Measurements from ENCODE around the gene OSBPL7.
A peak's percentile ranks its signal among the peaks of the same experiment; 100 is the strongest.

The OSBPL7 gene

GRCh38 chr17:47821424-47822391 is at the start of gene OSBPL7:
OSBPL7 (minus strand) TSS chr17:47821794; CDS start chr17:47820278, 1,516 bp downstream.
- peak; percentile 58 for FAIRE-seq
- peak; percentile 98 for DNase-seq (ENCODE audit: insufficient read length, low spot score)
- TF ChIP-seq POLR2A (IDR thresholded peaks at IDR 0.05; ENCODE audit: low read depth, low read length) = peak; percentile 92

DNA sequence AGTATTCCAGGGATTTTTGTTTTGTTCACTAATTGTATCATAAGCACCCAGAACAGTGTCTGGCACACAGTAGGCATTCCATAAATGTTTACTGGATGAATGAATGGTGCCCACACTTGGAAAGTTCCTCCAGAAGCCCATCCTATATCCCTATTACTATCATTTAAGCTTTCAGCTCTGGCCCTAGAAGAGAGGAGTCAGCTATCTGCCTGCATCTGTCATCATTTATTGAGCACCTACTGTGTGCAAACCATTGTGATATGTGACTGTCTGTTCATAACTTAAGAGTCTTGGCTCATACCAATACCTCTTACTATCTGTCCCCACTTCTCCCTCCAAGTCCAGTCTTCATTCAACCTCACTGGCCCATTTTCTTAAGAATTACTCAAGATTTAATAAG is 49.5 kb upstream of the OSBPL7 start:
- FAIRE-seq (no peak), DNase-seq (ENCODE audit: insufficient read length, low spot score) (no peak)
- TF ChIP-seq POLR2A (IDR thresholded peaks at IDR 0.05; ENCODE audit: low read depth, low read length) = no peak

- DNase-seq (ENCODE audit: insufficient read length, low spot score) (no peak), FAIRE-seq (no peak)
Measured at GRCh38 chr17:47870056-47870455, 48.5 kb upstream of the OSBPL7 start.

GRCh38 chr17:47869114-47869513 is 47.5 kb upstream of the OSBPL7 start:
- no peak for TF ChIP-seq POLR2A (IDR thresholded peaks at IDR 0.05; ENCODE audit: low read depth, low read length)
- FAIRE-seq (no peak), DNase-seq (ENCODE audit: insufficient read length, low spot score) (no peak)

More at GRCh38 chr17:47870056-47870455, 48.5 kb upstream of the OSBPL7 start:
- TF ChIP-seq POLR2A (IDR thresholded peaks at IDR 0.05; ENCODE audit: low read depth, low read length) = no peak

DNA sequence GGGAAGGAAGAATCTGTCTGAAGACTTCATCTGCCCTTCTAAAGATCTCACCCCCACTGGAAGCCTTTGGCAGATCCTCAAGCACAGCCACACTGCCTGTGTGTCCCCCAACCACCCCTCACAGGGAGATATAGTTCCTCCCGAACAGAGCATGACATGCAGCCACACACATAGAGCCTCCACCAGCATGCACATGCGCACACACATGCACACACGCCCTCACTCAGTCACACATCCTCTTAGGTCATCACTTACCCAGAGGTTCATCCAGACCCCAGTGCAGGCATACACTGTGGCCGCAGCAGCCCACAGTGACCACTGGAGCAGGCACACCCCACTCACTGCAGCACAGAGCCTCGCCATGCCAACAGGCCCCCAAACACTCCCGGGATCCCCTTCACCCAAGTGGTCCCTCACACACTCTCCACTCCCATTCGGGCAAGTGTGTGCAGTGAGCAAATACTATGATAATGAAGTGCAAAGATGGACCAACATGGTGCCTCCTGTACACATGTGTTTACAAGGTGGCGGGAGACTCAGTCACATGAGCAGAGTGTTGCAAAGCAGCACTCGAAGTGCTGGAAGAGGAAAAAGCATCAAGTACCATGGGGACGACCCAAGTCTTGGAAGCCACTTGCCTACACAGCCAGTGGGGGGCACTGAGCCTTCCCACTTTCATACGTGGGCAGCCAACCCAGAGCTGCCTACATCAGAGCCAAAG is 46.4 kb upstream of the OSBPL7 start:
- no peak for TF ChIP-seq POLR2A (IDR thresholded peaks at IDR 0.05; ENCODE audit: low read depth, low read length)
- DNase-seq (ENCODE audit: insufficient read length, low spot score) (no peak), FAIRE-seq (no peak)

DNA sequence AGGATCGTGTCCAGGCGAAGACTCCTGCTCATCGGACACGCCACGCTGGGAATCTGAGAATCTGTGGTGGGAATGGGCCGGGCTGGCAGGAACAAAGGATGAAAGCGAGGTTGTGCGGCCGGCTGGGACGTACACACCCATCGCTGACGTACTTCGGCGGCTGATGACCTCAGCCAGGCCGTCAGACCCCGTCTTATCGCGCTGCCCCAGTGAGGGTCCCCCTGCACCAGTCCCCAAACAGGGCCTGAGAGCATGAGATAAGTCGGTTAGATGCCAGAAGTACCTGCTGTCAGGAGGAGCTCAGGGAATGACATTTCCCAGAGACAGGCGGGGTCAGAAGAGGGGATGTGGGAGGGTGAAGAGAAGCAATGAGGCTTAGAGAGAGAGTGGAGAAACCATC is 45.3 kb upstream of the OSBPL7 start:
- no peak for DNase-seq (ENCODE audit: insufficient read length, low spot score)
- no peak for TF ChIP-seq POLR2A (IDR thresholded peaks at IDR 0.05; ENCODE audit: low read depth, low read length)
- no peak for FAIRE-seq

DNA sequence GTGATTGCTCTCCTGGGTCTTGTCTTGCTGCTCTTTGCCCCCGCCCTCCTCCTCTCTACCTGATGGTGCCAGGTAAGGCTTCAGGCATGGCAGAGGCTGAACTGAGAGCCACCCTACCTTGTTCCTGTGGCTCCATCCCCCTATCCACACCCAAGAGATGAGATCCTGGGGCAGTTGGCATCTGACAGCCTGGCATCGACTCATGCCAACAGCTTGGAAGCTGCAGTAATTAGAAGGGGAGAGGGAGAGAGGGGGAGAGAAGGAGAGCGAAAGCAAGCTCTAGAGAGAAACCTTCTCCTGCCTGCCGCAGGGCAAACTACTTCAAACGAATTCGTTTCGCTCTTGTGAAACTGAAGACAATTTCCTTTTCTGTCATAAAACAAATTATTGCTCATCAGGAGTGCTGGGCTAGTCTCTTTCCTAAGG is 43.2 kb upstream of the OSBPL7 start:
- DNase-seq (ENCODE audit: insufficient read length, low spot score) (no peak), FAIRE-seq (no peak)
- no peak for TF ChIP-seq POLR2A (IDR thresholded peaks at IDR 0.05; ENCODE audit: low read depth, low read length)

- no peak for TF ChIP-seq POLR2A (IDR thresholded peaks at IDR 0.05; ENCODE audit: low read depth, low read length)
- peak; percentile 80 for FAIRE-seq
- DNase-seq (ENCODE audit: insufficient read length, low spot score) = peak; percentile 96
Measured at GRCh38 chr17:47862621-47863440, 41.2 kb upstream of the OSBPL7 start.

GRCh38 chr17:47860386-47860785 is 38.8 kb upstream of the OSBPL7 start:
- DNase-seq (ENCODE audit: insufficient read length, low spot score) (no peak), FAIRE-seq (no peak)
- no peak for TF ChIP-seq POLR2A (IDR thresholded peaks at IDR 0.05; ENCODE audit: low read depth, low read length)

DNA sequence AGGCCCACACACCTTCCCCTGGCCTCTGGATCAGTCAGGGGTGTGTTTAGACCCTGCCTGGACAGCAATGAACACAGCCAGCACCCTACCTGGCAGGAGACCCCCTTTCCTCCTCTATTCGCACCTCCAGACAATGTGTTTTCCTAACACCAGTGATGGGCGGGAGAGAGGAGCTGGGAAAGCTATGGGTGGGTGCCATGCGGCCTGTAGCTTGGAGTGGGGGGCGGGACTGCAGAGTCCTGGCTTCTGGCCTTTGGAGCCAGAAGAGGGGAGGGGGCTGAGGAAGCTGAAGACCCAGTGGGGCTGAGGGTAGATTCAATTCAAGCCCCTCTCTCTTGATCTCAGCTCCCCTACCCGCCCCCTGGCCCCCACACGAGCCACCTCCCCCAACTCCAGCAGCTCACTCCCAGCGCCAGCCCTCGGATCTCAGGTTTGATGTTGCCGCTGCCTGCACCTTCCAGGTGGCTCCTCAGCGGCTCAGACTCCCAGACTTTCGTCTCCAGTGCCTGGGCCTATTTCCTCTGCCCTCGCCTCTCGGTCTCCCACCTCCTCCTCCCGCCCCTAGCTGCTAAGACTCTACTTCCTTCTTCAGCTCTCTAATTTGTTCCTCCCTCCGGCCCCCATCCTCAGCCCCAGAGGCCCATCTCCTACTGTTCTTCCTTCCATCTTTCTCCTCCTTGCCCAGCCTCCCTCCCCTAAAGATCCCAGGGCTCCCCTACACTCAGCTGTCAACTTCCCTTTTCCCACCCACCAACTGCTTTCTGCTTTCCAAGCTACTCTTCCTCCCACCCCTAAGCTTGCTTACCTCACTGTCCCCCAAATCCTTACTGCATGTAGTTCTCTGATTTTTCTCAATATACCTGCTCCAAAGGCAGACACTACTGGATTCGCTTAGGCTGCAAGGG is 36.2 kb upstream of the OSBPL7 start:
- no peak for TF ChIP-seq POLR2A (IDR thresholded peaks at IDR 0.05; ENCODE audit: low read depth, low read length)
- FAIRE-seq = no peak
- DNase-seq (ENCODE audit: insufficient read length, low spot score) = no peak

DNA sequence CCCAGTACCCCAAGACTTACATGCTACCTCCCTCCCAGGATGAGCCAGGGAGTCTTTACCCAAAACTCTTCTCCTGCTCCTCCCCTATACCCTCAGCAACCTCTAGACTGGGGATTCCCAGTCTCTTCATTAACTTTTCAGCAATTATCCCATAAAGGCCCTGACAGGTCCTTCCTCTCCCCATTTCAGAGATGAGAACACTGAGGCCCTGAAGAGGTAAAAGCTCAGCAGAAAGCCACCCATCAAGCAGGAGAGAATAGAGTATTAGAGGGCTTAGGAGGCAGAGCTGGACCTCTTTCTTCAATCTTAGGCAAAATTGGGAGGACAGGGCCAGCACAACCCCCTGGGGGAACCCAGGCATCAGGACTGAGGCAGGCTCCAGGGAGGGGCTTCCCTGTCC is 35.2 kb upstream of the OSBPL7 start:
- no peak for FAIRE-seq
- TF ChIP-seq POLR2A (IDR thresholded peaks at IDR 0.05; ENCODE audit: low read depth, low read length) = no peak
- DNase-seq (ENCODE audit: insufficient read length, low spot score) = no peak

DNA sequence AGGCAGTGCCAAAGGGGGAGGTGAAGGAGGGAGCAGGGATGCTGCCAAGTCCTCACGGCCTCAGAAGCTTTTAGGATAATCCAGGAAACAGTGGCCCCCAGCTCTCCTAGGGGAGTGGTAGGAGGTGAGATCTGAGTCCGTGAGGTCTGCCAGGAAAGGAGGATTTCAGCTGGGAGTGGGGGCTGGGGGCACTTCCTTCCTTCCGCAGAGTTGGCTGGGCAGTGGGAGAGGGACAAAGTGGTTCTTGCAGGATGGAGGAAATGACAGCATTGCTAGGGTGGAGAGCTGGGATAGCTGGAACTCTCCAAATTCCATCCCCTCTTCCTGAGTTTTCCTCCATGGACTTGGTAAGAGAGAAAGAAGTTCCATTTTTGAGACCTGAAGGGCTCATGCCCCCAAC is 34.1 kb upstream of the OSBPL7 start:
- DNase-seq (ENCODE audit: insufficient read length, low spot score) (no peak), FAIRE-seq (no peak)
- TF ChIP-seq POLR2A (IDR thresholded peaks at IDR 0.05; ENCODE audit: low read depth, low read length) = no peak

DNA sequence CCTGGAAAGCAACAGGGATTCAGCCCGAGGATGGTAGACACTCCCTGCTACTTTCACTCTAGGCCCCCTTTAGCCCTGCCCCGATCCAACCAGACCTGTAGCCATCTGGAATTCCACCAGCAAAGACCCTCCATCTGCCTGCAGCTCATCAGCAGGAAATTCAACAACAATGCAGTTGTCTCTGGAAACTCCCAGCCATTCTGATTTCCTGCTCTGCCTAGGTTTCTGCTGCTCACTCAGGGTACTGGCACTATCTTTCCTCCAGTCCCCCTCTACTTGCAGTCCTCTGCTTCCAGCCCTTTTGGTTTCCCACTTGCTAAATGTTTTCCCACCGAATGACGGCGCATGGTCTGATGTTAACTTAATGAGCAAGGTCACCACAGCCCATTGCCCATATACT is 32.0 kb upstream of the OSBPL7 start:
- no peak for TF ChIP-seq POLR2A (IDR thresholded peaks at IDR 0.05; ENCODE audit: low read depth, low read length)
- FAIRE-seq = no peak
- DNase-seq (ENCODE audit: insufficient read length, low spot score) = no peak
